C1 segment of cervical spinal cord (tissue), 14 donors: Measurements from ENCODE around the gene CCL13.

Experiments used
- DNase-seq, 14 donors: peaks; one replicate each; lab custom pipeline; 2025; lab: John Stamatoyannopoulos, UW

CCL13 gene

GRCh38 chr17:34384822-34385605 lies 28.7 kb downstream of the CCL13 start:
- DNase-seq: no peak

DNA sequence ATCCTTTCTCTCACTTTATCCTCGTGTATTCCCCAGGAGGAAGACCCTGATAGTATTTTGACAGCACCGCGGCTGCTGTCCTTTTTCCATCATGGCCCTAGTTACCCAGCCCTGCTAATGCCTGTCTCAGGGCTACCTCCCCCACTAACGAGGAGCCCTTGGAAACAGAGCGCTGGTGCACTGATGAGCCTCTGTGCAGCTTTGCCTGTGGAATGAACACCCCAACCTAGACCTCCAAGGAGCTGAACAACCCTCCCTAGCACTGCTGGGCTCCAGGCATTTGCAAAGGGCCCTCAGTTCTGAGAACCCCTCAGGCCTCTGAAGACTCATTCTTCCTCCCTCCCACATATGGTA lies 30.0 kb downstream of the CCL13 start:
- DNase-seq: no peak

DNA sequence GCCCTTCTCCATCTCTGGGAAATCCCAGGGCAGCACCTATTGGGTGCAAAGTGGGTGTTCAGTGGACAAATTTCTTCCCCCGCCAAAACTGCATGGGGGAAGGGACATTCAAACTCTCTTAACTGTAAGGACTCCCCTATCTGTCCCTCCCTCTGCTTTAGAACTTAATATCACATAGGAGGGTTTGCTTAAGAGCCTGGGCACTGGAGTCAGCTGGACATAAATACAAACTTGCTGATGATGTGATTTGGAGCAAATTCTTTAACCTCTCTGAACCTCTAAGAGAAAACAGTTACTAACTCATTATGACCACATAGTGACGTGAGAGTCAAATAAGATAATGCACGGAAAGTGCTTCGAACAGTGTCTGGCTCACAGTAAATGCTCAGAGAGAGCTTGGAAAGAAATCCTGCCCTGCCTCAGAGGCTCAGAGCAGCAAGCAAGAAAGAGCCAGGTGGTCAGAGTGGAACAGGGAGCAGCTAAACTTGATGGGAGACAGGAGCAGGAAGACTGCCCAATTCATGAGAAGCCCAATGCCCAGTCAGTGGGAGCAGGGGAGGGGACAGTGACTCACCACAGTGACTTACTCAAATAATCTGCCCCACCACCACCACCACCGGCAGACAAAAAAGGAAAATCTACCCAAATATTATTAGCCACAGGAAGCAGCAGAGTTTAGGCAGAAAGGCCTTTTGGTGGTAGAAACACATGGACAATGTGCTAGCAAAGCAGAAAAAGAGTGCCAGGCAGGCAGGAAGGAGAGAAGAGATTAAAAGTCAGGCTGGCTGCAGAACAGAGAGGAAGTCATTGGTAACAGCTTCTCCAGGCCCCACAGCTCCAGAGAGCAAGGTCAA lies 30.6 kb downstream of the CCL13 start:
- DNase-seq: peak in 3 of 14 donors; percentile 8 to 49 (median 26)

DNA sequence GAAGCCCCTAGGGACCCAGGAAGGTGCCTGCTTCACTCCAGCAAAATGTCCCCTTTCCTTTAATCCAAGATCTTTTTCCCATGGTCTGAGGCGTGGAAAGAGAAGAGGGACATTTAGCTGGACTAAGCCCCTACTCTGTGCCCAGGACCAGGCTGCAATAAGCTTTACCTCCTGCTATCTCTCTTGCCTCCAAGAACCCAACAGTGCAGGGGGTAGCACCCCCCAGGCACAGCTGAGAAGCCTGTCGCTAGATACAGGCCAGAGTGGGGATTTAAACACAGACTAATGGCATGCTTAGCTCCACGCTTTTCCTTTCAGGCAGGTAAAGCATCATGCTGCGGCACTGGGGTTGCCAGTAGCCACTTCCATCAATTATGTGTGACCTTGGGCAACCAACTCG lies 31.3 kb downstream of the CCL13 start:
- no peak for DNase-seq

DNA sequence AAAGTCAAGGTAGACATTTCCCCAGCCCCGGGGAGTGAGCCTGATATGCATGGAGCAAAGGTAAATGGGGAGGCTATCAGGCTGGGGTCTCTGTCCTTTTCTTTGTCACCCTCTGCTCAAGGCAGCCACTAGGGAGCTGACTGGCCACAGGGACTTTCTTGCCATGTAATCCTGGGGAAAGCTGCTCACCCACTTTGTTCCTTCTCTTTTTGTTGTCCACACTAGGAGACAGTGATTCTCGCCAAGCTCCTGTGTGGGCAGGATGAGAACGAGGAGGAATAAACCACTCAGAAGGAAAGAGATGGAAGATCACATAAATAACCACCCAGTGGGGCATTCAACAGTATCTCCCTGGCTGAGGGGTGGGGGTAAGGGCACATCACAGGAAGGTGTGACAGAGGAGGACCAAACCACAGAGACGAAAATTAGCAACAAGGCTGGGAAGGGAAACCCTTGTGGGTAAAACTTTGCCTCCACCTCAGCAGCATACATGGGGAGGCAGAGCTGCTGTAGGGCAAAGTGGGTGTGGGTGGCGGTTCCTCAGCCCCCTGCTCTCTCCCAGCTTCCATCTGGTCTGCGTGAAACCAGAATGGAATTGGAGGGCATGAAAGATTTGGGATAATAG lies 33.0 kb downstream of the CCL13 start:
- no peak for DNase-seq

DNA sequence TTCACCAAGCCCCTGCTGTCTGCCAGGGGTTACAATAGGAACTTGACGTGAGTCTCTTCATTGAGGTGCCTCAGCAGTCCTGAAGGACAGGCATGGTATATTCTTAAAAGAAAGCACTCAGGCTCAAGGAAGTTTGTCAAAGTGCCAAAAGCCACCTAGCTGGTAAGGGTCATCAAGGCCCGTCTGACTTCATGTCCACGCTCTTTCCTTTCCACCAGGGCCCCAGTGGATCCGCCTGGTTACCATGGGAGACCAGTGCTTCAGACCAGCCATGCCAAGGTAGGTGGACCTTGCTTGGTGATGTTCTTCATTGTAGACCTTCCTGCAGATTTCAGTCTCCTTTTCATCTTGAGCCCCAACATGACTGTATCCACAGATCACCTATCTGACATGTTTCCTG lies 34.4 kb downstream of the CCL13 start:
- DNase-seq: no peak

DNA sequence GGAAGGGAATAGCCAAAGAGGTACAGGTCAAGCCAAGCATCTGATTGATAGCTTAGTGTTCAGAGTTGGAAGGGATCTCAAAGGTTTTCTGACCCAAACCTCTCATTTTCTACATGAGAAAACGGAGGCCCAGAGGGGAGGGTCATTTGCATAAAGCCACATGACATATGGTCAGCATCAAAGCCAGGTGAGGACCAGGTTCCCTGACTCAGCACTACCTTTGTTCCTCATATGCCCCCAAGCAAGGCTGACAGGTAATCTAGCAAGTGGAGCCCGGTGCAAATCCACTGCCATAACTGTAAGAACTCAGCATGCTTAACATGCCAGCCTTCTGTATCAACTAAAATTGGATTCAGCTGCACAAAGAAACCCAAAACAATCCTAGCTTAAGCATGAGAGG lies 35.0 kb downstream of the CCL13 start:
- DNase-seq: no peak

DNA sequence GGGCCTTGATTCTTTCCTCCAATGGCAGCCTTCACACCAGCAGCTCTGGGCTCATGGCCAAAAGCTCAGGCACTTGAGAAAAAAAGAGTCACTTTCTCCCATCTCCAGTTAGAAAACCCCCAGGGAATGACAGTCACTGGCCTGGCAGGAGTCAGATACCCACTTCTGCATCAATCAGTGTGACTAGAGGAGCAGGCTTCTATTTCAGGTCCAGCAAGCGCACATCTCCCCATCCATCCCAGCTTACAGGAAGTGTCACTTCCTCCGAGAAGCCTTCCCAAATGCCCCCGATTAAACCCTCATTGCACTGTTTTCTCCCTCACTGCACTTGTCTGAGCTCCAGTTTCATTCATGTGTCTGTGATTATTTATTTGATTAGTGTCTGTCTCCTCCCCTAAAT lies 37.1 kb downstream of the CCL13 start:
- DNase-seq: no peak

DNA sequence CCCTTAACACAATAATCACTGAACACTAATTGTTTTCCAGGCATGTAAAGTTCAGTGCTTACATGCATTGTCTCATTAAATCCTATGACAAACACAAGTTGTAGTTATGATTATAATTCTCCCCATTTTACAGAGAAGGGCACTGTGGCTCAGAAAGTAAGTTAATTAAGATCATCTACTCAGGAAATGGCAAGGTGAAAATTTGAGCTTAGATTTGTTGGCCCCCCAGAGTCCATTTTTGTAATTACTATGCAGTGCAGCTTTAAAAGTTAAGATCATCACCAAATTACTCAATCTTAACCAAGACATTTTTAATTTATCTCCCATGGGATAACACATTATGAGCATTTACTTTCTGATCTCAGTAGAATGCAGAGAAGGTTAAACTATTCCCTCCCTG lies 41.0 kb downstream of the CCL13 start:
- no peak for DNase-seq

DNA sequence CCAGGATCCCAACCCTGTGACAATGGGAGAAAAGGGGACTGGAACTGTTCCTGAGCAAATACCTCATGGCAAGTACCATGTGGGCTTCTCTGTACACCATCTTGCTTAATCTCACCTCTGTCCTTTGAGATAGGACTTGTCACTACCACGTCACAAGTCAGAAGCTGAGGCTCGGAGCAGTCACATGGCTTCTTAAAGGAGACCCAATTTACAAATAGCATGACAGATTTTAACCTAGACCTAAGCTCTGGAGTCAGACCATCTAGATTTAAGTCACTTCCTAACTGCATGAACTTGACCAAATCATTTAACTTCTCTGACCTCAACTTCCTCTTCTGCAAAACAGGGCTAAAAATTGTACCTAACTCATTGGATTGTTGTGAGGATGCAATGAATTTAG lies 42.7 kb downstream of the CCL13 start:
- DNase-seq: peak in 3 of 14 donors; percentile 2 to 15 (median 14)

- no peak for DNase-seq
Measured at GRCh38 chr17:34399725-34400124, 43.4 kb downstream of the CCL13 start.

DNA sequence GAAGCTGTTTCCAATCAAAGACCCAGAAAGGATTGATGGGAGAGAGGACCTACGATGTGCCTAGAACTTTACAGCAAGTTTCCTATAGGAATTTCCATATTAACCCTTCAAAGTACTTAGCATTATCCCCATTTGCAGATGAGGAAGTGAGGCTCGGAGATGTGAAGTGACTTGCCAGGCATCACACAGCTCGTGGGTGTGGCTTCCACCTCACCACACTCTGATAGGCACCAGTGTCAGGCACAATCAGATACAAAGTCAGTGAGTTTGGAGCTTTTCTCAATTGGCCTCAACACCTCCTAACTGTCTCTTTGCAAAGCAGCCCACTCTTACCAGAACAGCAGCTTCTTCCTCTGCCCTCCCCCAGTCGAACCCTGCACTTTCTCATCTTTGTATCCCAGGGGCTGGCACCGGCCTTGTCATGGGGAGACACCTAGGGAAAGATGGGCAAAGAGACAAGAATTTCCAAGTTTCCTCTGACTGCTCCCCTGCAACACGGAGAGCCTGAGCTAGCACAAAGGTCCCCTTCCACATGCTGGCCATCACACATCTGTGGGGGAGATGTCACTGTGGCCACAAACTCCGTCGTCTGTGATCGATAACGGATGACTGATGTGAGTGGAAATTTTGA lies 44.1 kb downstream of the CCL13 start:
- DNase-seq: no peak

GRCh38 chr17:34401165-34401564 lies 44.9 kb downstream of the CCL13 start:
- DNase-seq: no peak

DNA sequence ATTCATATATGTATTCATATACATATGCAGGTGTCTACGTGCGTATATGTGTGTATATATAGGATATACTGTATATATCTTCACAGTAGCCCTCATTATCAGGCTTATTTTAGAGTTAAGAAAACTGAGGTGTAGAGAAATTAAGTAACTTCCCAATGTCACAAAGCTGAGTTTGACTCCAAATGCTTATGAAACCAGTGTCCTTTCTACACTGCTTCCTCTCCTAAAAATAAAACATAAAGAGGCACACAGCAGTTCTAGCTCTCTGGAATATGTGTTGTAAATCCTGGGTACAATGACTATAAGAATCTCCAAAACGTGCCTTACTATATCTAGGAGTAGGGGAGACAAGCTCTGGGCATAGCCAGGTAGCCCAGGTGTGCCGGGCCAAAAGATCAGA lies 46.7 kb downstream of the CCL13 start:
- DNase-seq: no peak

GRCh38 chr17:34406226-34406625 lies 49.9 kb downstream of the CCL13 start:
- no peak for DNase-seq
